A549 (cell line): Measurements from ENCODE around the gene STAG2. TPM values are rescaled to one million over a fixed set of nuclear protein-coding genes. Genes with fewer than 3 reads are reported as not detected.

Source experiments
- ATAC-seq, 2 experiments: fragments of 200-7000 bp in 1 of 2; fragments of >200 bp in 1 of 2; cut with Nextera tagmentation in 1 of 2; cut with Tn5 transposase in 1 of 2; 3 replicates each; pipeline versions ENCODE4 v1.8.0 to v1.9.1; 2018 to 2020; ENCODE audit warnings: mild to moderate bottlenecking in 1 of 2, moderate library complexity in 1 of 2
- CTCF ChIA-PET: fragments of 300-600 bp; sonication (Branson Sonifier 250); formaldehyde crosslinking; extraction: SDS; loops from one replicate; lab custom pipeline; 2021; ENCODE audit warnings: antibody characterized with exemption, inconsistent platforms; lab: Yijun Ruan, JAX
- POLR2A ChIA-PET: fragments of 350-600 bp; formaldehyde crosslinking; extraction: SDS; loops from one replicate; lab custom pipeline; 2021; ENCODE audit warnings: antibody characterized with exemption, inconsistent platforms; lab: Yijun Ruan, JAX
- DNase-seq, 2 experiments: peaks; one replicate each; pipeline versions ENCODE4 v3.0.0 to v3.0.0-alpha.2; 2011 to 2016; ENCODE audit warnings: low read depth in 1 of 2, low spot score in 1 of 2
- FAIRE-seq: peaks from 2 replicates; lab custom pipeline; 2011; peaks lifted over from hg19 to GRCh38; lab: Jason Lieb, UNC
- H3K27ac ChIP-seq, 2 experiments: fragments of >200 bp; sonication (Bioruptor Twin); formaldehyde crosslinking; 3 replicates each; pipeline ENCODE4 v1.5.1; 2016 to 2017
- H3K4me1 ChIP-seq: fragments of >200 bp; sonication (Bioruptor Twin); formaldehyde crosslinking; 3 replicates; pipeline ENCODE4 v1.6.1; 2016
- H3K4me2 ChIP-seq: fragments of >200 bp; sonication (Bioruptor Twin); formaldehyde crosslinking; 3 replicates; pipeline ENCODE4 v1.6.1; 2016
- H3K4me3 ChIP-seq: fragments of >200 bp; sonication (Bioruptor Twin); formaldehyde crosslinking; 3 replicates; pipeline ENCODE4 v1.5.1; 2016
- H3K9me3 ChIP-seq: fragments of >200 bp; sonication (Bioruptor Twin); formaldehyde crosslinking; 3 replicates; pipeline ENCODE4 v1.6.1; 2016
- CBX2 ChIP-seq: fragments of 200-600 bp; sonication (generic); IDR thresholded peaks from 2 replicates; pipeline ENCODE4 v1.6.1; 2016; ENCODE audit warnings: low read depth, mild to moderate bottlenecking, borderline replicate concordance
- CHD4 ChIP-seq: fragments of 200-600 bp; sonication (generic); IDR thresholded peaks from 2 replicates; pipeline ENCODE4 v1.6.1; 2016; ENCODE audit warnings: antibody characterized with exemption, mild to moderate bottlenecking, borderline replicate concordance
- HDAC2 ChIP-seq: fragments of 200-600 bp; sonication (generic); IDR thresholded peaks from 2 replicates; pipeline ENCODE4 v1.6.1; 2016
- JUN ChIP-seq, 2 experiments: fragments of >200 bp; sonication (Bioruptor Twin); formaldehyde crosslinking; IDR thresholded peaks; 2 replicates in 1 of 2; 3 replicates in 1 of 2; pipeline ENCODE4 v1.6.1; 2016 to 2017
- KDM1A ChIP-seq: fragments of 200-600 bp; sonication (generic); IDR thresholded peaks from 2 replicates; pipeline ENCODE4 v1.6.1; 2016; ENCODE audit warnings: low read depth, mild to moderate bottlenecking
- KDM5A ChIP-seq: fragments of 200-600 bp; sonication (generic); IDR thresholded peaks from 2 replicates; pipeline ENCODE4 v1.6.1; 2016; ENCODE audit warnings: antibody characterized with exemption, mild to moderate bottlenecking
- NFE2L2 ChIP-seq: fragments of 150-350 bp; conservative IDR thresholded peaks from 2 replicates; pipeline ENCODE4 v1.6.1; 2014; ENCODE audit warnings: low read length
- NR3C1 ChIP-seq: fragments of >200 bp; sonication (Bioruptor Twin); formaldehyde crosslinking; IDR thresholded peaks from 3 replicates; pipeline ENCODE4 v1.6.1; 2017
- PHF8 ChIP-seq: fragments of 200-600 bp; sonication (generic); IDR thresholded peaks from 2 replicates; pipeline ENCODE4 v1.6.1; 2016; ENCODE audit warnings: low read depth, mild to moderate bottlenecking, antibody characterized with exemption, moderate library complexity, borderline replicate concordance
- RAD21 ChIP-seq, 2 experiments: fragments of >200 bp in 1 of 2; sonication (Bioruptor Twin) in 1 of 2; formaldehyde crosslinking in 1 of 2; IDR thresholded peaks in 1 of 2; conservative IDR thresholded peaks in 1 of 2; 2 replicates in 1 of 2; 3 replicates in 1 of 2; pipeline ENCODE4 v1.6.1; 2012 to 2018; ENCODE audit warnings: inconsistent platforms in 1 of 2
- RFX5 ChIP-seq: fragments of 450-650 bp; IDR thresholded peaks from 2 replicates; pipeline ENCODE4 v1.7.1; 2014; ENCODE audit warnings: antibody characterized with exemption, mild to moderate bottlenecking, moderate library complexity
- RNF2 ChIP-seq: fragments of 200-600 bp; sonication (generic); IDR thresholded peaks from 2 replicates; pipeline ENCODE4 v1.6.1; 2016; ENCODE audit warnings: low read depth, mild to moderate bottlenecking, antibody characterized with exemption, moderate library complexity, borderline replicate concordance
- SMC3 ChIP-seq: fragments of >200 bp; sonication (Bioruptor Twin); formaldehyde crosslinking; IDR thresholded peaks from 3 replicates; pipeline ENCODE4 v1.6.1; 2018; ENCODE audit warnings: inconsistent platforms
- SREBF2 ChIP-seq: fragments of 450-650 bp; IDR thresholded peaks from 2 replicates; pipeline ENCODE4 v1.6.1; 2014; ENCODE audit warnings: mild to moderate bottlenecking, moderate library complexity
- ZNF302 ChIP-seq: fragments of 250-450 bp; sonication (Bioruptor Pico); IDR thresholded peaks from 2 replicates; pipeline ENCODE4 v1.9.0; 2021; ENCODE audit warnings: inconsistent platforms, mild to moderate bottlenecking, moderate library complexity
- ZSCAN20 ChIP-seq: fragments of 250-450 bp; sonication (Bioruptor Pico); IDR thresholded peaks from 2 replicates; pipeline ENCODE4 v1.8.0; 2022; ENCODE audit warnings: mild to moderate bottlenecking, moderate library complexity
- WGBS: methylation state at CpG from one replicate; pipeline ENCODE4 v1.1.6; 2017; ENCODE audit errors: missing lambda C conversion rate; 5-methylcytosine and 5-hydroxymethylcytosine counted together
- polyA plus RNA-seq, 4 experiments: library from polyadenylated mRNA; depleted of rRNA in 3 of 4; stranded (reverse); fragments of >200 nt; fragmentation: RNase III in 1 of 4; extraction: RNeasy Plus Mini Kit Qiagen cat#74134 plus additional on column Dnase treatment in 1 of 4; gene quantifications; 2 replicates in 3 of 4; 3 replicates in 1 of 4; pipeline ENCODE4 v1.2.3, GENCODE V29; 2011 to 2017
- TF ChIP-seq, protein P1 (sequence below): fragments of >200 bp; sonication (Bioruptor Twin); formaldehyde crosslinking; IDR thresholded peaks from 3 replicates; pipeline ENCODE4 v1.5.1; 2016
- TF ChIP-seq, protein P2 (sequence below): fragments of 450-650 bp; IDR thresholded peaks from 2 replicates; pipeline ENCODE4 v1.6.1; 2014; ENCODE audit warnings: antibody characterized with exemption
- TF ChIP-seq, protein P3 (sequence below): fragments of 250-450 bp; sonication (Bioruptor Pico); IDR thresholded peaks from 2 replicates; pipeline ENCODE4 v1.5.0; 2020; ENCODE audit warnings: low read depth, mild to moderate bottlenecking, moderate library complexity
- TF ChIP-seq, protein P4 (sequence below): fragments of 150-350 bp; IDR thresholded peaks from 2 replicates; pipeline ENCODE4 v1.6.1; 2014; ENCODE audit warnings: low read depth, mild to moderate bottlenecking, low read length

Gene STAG2
- polyA plus RNA-seq, 2 of the 4 experiments (the other 2 are of a cell fraction): 49.5 to 92.8 TPM

DNA sequence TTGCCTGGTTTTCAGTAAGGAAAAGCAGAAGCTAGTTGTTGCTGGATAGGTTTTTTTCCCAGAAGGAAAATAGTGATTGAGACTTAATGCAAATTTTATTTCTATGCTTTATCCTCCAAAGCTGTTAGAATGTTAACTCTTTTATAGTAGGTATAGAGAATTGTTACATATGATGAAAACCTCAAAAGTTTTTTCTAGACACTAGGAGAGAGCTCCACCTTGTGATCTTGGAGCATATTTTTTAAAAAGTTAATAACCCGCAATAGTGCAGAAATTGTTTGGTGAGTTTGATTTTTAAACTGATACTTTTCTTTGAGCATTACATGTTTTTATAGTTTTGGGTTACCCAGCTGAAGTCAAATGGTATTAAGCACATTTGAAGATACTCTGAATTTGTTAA lies 56.5 kb downstream of the STAG2 start:
- POLR2A ChIA-PET: no interaction called here
- H3K9me3 ChIP-seq: no peaks in the 10 kb centered on the region
- TF ChIP-seq RAD21 (conservative IDR thresholded peaks at IDR 0.05 in 1 of 2, IDR thresholded peaks at IDR 0.05 in 1 of 2) (peak; percentile 15 to 37; a peak in 1 of 5 replicates), SMC3 (0 out of 3 replicates have a peak, but pooled peaks have one; percentile 16)
- TF ChIP-seq, protein P1, sequence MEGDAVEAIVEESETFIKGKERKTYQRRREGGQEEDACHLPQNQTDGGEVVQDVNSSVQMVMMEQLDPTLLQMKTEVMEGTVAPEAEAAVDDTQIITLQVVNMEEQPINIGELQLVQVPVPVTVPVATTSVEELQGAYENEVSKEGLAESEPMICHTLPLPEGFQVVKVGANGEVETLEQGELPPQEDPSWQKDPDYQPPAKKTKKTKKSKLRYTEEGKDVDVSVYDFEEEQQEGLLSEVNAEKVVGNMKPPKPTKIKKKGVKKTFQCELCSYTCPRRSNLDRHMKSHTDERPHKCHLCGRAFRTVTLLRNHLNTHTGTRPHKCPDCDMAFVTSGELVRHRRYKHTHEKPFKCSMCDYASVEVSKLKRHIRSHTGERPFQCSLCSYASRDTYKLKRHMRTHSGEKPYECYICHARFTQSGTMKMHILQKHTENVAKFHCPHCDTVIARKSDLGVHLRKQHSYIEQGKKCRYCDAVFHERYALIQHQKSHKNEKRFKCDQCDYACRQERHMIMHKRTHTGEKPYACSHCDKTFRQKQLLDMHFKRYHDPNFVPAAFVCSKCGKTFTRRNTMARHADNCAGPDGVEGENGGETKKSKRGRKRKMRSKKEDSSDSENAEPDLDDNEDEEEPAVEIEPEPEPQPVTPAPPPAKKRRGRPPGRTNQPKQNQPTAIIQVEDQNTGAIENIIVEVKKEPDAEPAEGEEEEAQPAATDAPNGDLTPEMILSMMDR: peak; percentile 25
- TF ChIP-seq, protein P2, sequence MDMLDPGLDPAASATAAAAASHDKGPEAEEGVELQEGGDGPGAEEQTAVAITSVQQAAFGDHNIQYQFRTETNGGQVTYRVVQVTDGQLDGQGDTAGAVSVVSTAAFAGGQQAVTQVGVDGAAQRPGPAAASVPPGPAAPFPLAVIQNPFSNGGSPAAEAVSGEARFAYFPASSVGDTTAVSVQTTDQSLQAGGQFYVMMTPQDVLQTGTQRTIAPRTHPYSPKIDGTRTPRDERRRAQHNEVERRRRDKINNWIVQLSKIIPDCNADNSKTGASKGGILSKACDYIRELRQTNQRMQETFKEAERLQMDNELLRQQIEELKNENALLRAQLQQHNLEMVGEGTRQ: no peak
- TF ChIP-seq, all 56 proteins: peak for 3
- H3K4me2 ChIP-seq: no peak overlapping the region
- ATAC-seq: no peak
- DNase-seq: no peak
- WGBS: 82% methylated on average over 1 of the region's 1 CpG
- peak; percentile 67 for FAIRE-seq
- H3K27ac ChIP-seq: no peak overlapping the region
- H3K4me3 ChIP-seq: no peak overlapping the region
- peaks cover 14% of the 10 kb centered on the region; the same call in 2 of the 3 replicates for H3K4me1 ChIP-seq
- CTCF ChIA-PET: interaction anchor here (0.8 to 3.7 kb wide), 8 partner anchors 12 to 240 kb away, joined by 3 to 18 read pairs (median 4); no protein-coding TSS in a partner anchor

DNA sequence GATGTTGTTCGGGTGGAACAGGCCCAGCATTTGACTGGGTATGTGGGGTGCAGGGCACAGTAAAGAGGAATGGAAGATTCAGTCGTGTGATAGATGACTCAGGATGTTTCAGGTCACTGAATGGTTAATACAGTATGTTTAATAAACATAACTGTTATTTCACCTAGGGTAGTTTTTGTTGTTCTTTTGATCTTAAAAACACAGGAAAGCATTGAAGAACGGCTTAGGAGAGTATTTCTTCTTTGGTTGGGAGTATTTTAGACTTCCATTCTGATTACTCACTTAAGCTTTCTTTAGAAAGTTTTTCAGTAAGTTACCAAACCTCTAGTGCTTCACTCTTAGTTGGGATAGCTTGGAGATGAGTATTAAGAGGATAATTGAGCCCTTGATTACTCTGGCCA lies 62.3 kb downstream of the STAG2 start:
- Histone ChIP-seq H3K9me3 (no peaks in the 10 kb centered on the region), H3K4me3 (no peak overlapping the region), H3K27ac (peak overlapping the region; percentile 25 to 29; a peak in 4 of 6 replicates), H3K4me2 (peak overlapping the region; percentile 45)
- peak; percentile 98 for FAIRE-seq
- ChIA-PET CTCF (no interaction called here), POLR2A (no interaction called here)
- ATAC-seq: peak; percentile 73 to 79; a peak in 4 of 6 replicates
- 21% methylated on average over 3 of the region's 3 CpGs for WGBS
- DNase-seq: peak in 1 of 2 experiments; percentile 20
- no peak for TF ChIP-seq ZNF302 (CRISPR knock-in tag)
- TF ChIP-seq KDM1A: no peak
- no peak for TF ChIP-seq NFE2L2
- TF ChIP-seq, protein P3, sequence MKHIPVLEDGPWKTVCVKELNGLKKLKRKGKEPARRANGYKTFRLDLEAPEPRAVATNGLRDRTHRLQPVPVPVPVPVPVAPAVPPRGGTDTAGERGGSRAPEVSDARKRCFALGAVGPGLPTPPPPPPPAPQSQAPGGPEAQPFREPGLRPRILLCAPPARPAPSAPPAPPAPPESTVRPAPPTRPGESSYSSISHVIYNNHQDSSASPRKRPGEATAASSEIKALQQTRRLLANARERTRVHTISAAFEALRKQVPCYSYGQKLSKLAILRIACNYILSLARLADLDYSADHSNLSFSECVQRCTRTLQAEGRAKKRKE (CRISPR knock-in tag): no peak
- TF ChIP-seq CHD4: no peak
- no peak for TF ChIP-seq ZSCAN20
- no peak for TF ChIP-seq PHF8
- TF ChIP-seq HDAC2: no peak
- TF ChIP-seq RFX5: no peak
- no peak for TF ChIP-seq KDM5A
- TF ChIP-seq NR3C1: no peak
- no peak for TF ChIP-seq RNF2
- TF ChIP-seq, protein P4, sequence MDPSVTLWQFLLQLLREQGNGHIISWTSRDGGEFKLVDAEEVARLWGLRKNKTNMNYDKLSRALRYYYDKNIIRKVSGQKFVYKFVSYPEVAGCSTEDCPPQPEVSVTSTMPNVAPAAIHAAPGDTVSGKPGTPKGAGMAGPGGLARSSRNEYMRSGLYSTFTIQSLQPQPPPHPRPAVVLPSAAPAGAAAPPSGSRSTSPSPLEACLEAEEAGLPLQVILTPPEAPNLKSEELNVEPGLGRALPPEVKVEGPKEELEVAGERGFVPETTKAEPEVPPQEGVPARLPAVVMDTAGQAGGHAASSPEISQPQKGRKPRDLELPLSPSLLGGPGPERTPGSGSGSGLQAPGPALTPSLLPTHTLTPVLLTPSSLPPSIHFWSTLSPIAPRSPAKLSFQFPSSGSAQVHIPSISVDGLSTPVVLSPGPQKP: no peak
- TF ChIP-seq, all 56 proteins: peak for 0
- peaks cover 45% of the 10 kb centered on the region for H3K4me1 ChIP-seq

DNA sequence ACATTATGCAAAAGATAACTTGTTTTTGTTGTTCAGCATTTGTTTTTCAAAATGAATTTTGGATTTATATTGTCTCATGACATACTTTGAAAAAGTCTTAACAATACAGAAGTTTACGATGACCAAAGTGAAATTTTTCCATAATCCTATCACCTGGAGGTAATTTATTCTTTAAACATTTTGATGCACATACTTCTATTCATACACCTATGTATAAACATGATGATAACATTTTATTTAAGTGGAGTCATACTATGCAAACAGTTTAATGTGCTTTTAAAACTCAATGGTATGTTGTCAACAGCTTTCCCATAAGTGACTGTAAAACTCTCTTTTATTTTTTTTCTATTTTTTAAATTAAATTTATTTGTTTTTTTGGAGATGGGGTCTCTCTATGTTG lies 65.0 kb downstream of the STAG2 start:
- CTCF ChIA-PET: no interaction called here
- peaks cover 40% of the 10 kb centered on the region for H3K4me1 ChIP-seq
- TF ChIP-seq SREBF2 (no peak), CBX2 (no peak), JUN (IDR thresholded peaks at IDR 0.05) (no peak)
- POLR2A ChIA-PET: no interaction called here
- no peak overlapping the region for H3K4me3 ChIP-seq
- no peak for DNase-seq
- no peak overlapping the region; the same call in 2 of the 3 replicates for H3K4me2 ChIP-seq
- no peaks in the 10 kb centered on the region for H3K9me3 ChIP-seq
- H3K27ac ChIP-seq: no peak overlapping the region
- ATAC-seq: no peak
- WGBS: 83% methylated on average over 1 of the region's 1 CpG
- FAIRE-seq: peak; percentile 97
